AG04449 (cell line): ENCODE results near the gene KDELR3.

Source experiments
- CTCF ChIA-PET: fragments of 350-600 bp; formaldehyde crosslinking; extraction: SDS; loops from one replicate; lab custom pipeline; 2021; ENCODE audit warnings: antibody characterized with exemption; lab: Yijun Ruan, JAX
- POLR2A ChIA-PET: fragments of 400-600, 350-600 bp; formaldehyde crosslinking; extraction: SDS; loops from one replicate; lab custom pipeline; 2020; ENCODE audit warnings: antibody characterized with exemption, inconsistent platforms; lab: Yijun Ruan, JAX
- DNase-seq: peaks from one replicate; pipeline ENCODE4 v3.0.0-alpha.2; 2010; ENCODE audit warnings: low read depth, low spot score
- H3K4me3 ChIP-seq: 2 replicates; pipeline ENCODE4 v1.5.1; 2011; ENCODE audit warnings: low read depth, mild to moderate bottlenecking, control low read depth, low read length
- TF ChIP-seq, protein P1 (sequence below): IDR thresholded peaks from one replicate; pipeline ENCODE4 v1.5.1; 2011; ENCODE audit warnings: mild to moderate bottlenecking, moderate library complexity, low read length, control low read depth, inconsistent platforms; ENCODE audit not compliant: insufficient read depth; ENCODE audit errors: missing control alignments

Gene KDELR3

DNA sequence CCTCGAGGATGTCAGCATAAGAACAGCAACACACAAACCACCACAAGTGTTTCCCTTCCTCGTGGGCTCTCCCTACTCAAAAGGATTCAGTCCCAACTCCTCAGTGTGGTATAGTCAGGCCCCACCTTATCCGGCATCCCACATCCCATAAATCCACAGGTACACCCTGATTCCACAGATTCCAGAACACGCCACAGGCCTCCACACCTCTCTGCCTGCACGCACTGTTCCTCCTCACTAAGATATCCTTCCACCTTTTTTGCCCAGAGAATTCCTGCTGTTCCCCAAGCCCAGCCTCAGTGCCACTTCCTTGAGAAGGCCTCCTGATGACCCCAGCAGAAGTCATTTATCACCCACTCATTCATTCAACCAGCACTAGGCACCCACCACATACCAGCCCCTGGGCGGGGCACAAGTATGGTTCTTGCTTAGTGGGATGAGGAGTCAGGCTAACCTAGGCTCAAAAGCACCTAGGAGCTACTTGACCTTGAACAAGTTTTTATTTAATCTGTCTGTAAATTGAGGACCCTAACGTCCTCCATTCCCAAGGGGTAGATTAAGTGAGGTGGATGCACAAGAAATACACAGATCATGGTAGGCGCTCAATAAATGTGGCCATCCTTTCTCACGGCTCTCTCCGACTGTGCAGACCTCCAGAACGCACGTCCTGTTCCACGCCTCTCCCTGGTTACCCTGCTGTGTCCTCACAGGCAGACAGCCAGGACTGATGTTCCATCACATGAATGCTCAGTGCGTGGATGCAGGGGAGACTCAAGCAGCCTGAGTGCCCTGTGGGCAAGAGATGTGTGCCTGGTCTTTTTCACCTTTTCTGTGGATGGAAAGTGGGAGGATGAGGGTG is 10.8 kb upstream of the KDELR3 start:
- DNase-seq: no peak
- TF ChIP-seq, protein P1, sequence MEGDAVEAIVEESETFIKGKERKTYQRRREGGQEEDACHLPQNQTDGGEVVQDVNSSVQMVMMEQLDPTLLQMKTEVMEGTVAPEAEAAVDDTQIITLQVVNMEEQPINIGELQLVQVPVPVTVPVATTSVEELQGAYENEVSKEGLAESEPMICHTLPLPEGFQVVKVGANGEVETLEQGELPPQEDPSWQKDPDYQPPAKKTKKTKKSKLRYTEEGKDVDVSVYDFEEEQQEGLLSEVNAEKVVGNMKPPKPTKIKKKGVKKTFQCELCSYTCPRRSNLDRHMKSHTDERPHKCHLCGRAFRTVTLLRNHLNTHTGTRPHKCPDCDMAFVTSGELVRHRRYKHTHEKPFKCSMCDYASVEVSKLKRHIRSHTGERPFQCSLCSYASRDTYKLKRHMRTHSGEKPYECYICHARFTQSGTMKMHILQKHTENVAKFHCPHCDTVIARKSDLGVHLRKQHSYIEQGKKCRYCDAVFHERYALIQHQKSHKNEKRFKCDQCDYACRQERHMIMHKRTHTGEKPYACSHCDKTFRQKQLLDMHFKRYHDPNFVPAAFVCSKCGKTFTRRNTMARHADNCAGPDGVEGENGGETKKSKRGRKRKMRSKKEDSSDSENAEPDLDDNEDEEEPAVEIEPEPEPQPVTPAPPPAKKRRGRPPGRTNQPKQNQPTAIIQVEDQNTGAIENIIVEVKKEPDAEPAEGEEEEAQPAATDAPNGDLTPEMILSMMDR: no peak
- no peak overlapping the region for H3K4me3 ChIP-seq
- CTCF ChIA-PET: no interaction called here
- POLR2A ChIA-PET: interaction anchor here (0.6 kb wide), 1 partner anchor 248 kb away, joined by 3 read pairs; the partner anchor contains the start of gene GTPBP1

DNA sequence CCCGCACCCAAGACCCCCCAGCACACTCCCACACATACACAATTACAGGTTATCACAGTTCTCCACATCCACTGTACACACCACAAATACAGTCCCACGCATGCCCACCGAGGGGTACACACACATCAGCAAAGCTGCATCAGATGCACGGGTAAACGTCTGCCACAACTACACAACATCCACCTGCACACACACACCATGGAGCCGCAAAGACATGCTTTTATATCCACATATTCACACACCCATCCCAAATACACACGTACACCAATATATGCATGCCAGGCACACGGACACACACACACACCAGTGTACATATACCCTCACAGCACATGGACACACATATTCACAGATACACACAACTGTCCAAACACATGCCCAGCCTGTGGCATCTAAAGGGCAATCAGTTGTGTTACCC is 7.5 kb upstream of the KDELR3 start:
- no peak for DNase-seq
- no peak overlapping the region for H3K4me3 ChIP-seq
- POLR2A ChIA-PET: no interaction called here
- TF ChIP-seq, protein P1: no peak
- CTCF ChIA-PET: no interaction called here

DNA sequence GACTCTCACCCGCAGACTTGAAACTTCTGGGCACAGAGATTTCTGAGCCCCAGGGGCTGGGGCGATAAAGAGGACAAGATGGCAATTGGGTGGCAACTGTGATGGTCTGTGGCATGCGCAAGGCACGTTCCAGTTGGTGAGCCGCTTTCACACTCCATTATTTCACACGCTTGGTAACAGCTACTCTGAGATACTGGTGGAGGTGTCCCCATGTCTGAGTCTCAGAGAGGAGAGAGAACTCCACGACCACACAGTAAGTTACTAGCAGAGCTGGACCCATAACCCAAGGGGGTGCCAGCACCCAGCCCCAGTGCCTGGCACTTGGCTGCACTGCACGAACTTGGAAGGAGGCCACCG is 6.9 kb upstream of the KDELR3 start:
- CTCF ChIA-PET: interaction anchor here (0.7 kb wide), 1 partner anchor 220 kb away, joined by 3 read pairs; no protein-coding TSS in a partner anchor
- TF ChIP-seq, protein P1: no peak
- DNase-seq: no peak
- POLR2A ChIA-PET: no interaction called here
- H3K4me3 ChIP-seq: no peak overlapping the region

DNA sequence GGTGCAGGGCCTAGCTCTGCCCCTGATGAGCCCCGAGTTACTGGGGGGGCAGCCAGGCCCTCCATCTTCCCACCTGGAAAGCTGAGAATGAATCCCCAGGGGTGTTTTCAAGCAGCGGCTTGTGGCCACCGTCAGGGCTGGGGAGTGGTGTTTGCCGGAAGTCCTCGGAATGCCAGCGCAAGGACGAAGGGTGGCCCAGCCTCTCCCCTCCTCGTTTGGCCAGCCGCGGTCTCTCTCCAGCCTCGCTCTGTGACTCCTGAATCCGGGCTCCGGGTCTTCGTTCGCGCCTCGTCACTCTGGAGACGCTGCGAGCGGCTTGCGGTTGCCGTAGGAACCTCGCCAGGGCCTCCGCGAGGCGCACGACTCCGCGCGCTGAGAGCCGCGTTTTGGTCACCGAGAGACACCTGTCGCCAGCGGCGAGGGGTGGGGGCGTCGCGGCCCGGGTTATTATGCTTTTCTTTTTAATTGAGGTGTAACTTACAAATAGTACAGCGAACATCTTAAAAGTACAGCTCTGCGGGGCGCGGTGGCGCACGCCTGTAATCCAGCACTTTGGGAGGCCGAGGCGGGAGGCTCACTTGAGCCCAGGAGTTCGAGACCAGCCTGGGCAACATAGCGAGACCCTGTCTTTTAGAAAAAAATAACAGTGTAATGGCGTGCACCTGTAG is 6.3 kb upstream of the KDELR3 start:
- ChIA-PET POLR2A (no interaction called here), CTCF (interaction anchor here (0.6 to 1.5 kb wide), 4 partner anchors 109 to 220 kb away, joined by 3 read pairs; no protein-coding TSS in a partner anchor)
- H3K4me3 ChIP-seq: no peak overlapping the region
- DNase-seq: no peak
- TF ChIP-seq, protein P1: no peak

DNA sequence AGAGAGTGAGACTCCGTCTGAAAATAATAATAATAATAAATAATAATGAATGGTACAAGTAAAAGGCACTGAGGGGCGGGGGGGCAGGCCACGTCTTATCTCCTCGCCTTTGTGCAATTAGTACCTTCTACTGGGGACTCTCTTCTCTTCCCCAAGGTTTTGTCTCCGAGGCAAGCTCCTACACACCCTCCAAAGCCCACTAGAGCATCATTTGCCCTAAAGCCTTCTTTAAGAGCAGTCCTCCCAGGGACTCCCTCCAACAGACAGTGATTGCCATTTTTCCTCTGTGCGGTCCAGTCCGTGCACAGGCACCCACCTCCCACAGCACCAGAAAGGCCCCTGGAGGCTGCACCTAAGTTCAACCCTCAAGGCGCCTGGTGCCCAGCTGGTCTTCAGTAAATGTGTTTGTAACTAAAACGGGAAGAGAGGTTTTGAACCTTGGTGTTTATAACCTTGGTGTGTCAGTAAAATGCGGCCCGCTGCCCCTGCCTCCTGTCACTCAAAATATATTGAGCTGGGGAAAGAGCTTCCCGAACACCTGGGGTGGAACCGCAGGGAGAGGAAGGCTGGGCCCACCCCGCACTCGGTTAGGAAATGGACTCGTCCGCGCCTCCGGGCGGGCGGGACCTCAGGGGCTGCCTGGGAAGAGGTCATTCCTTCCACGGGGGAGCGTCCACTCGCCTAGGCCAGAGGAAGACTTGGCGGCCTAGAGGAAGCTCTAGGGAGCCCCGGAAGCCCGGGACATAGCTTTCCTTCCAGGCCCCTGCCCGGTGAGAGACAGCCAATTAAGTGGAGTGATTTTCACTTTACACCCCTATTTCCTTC is 4.7 kb upstream of the KDELR3 start:
- TF ChIP-seq, protein P1: no peak
- DNase-seq: no peak
- ChIA-PET POLR2A (no interaction called here), CTCF (interaction anchor here (0.9 to 1.5 kb wide), 3 partner anchors 10 to 109 kb away, joined by 3 read pairs; no protein-coding TSS in a partner anchor)
- no peak overlapping the region for H3K4me3 ChIP-seq
